HepG2 (cell line): ENCODE results near the gene PCDH12. TPM values are rescaled to one million over a fixed set of nuclear protein-coding genes. Genes with fewer than 3 reads are reported as not detected.

Source experiments
- ARNTL ChIP-seq: sonication (generic); formaldehyde crosslinking; IDR thresholded peaks from 2 replicates; pipeline ENCODE4 v1.4.0; 2020; ENCODE audit warnings: mild to moderate bottlenecking, missing genetic modification reagents
- CHD2 ChIP-seq: IDR thresholded peaks from 2 replicates; pipeline ENCODE4 v1.6.1; 2011; ENCODE audit warnings: low read depth, low read length, improper control_type of control experiment
- CREBL2 ChIP-seq: sonication (generic); formaldehyde crosslinking; IDR thresholded peaks from 2 replicates; pipeline ENCODE4 v1.8.1; 2023; ENCODE audit warnings: missing genetic modification reagents, mild to moderate bottlenecking, borderline replicate concordance
- FOSL2 ChIP-seq: sonication (generic); formaldehyde crosslinking; IDR thresholded peaks from 2 replicates; pipeline ENCODE4 v1.4.0; 2020; ENCODE audit warnings: missing genetic modification reagents
- FOXK2 ChIP-seq: fragments of 450-650 bp; IDR thresholded peaks from 2 replicates; pipeline ENCODE4 v1.6.1; 2016
- HNF1B ChIP-seq: sonication (generic); formaldehyde crosslinking; IDR thresholded peaks from 2 replicates; pipeline ENCODE4 v1.5.1; 2020; ENCODE audit warnings: mild to moderate bottlenecking, moderate library complexity, missing genetic modification reagents
- MEIS1 ChIP-seq: sonication (generic); formaldehyde crosslinking; IDR thresholded peaks from 2 replicates; pipeline ENCODE4 v1.9.0; 2021; ENCODE audit warnings: mild to moderate bottlenecking, missing genetic modification reagents, moderate library complexity, borderline replicate concordance
- PATZ1 ChIP-seq: sonication (generic); formaldehyde crosslinking; IDR thresholded peaks from 2 replicates; pipeline ENCODE4 v1.4.0; 2020; ENCODE audit warnings: missing genetic modification reagents
- PCBP1 ChIP-seq: fragments of 200-400 bp; formaldehyde crosslinking; IDR thresholded peaks from 2 replicates; pipeline ENCODE4 v1.6.1; 2017; ENCODE audit warnings: mild to moderate bottlenecking, low read depth, low read length, borderline replicate concordance
- RNF2 ChIP-seq: fragments of 450-650 bp; conservative IDR thresholded peaks from 2 replicates; pipeline ENCODE4 v1.6.1; 2016; ENCODE audit warnings: low read depth
- SMC3 ChIP-seq: IDR thresholded peaks from 2 replicates; pipeline ENCODE4 v1.6.1; 2011; ENCODE audit warnings: low read length, improper control_type of control experiment
- SOX6 ChIP-seq, 2 experiments: fragments of 450-650 bp in 1 of 2; sonication (generic) in 1 of 2; formaldehyde crosslinking in 1 of 2; IDR thresholded peaks; 2 replicates each; pipeline versions ENCODE4 v1.4.0 to v1.6.1; 2017 to 2020; ENCODE audit warnings: antibody characterized with exemption in 1 of 2, mild to moderate bottlenecking in 1 of 2, missing genetic modification reagents in 1 of 2
- SP5 ChIP-seq: IDR thresholded peaks from 2 replicates; pipeline ENCODE4 v1.6.1; 2016; ENCODE audit warnings: low read depth, borderline replicate concordance
- ZBTB42 ChIP-seq: sonication (generic); formaldehyde crosslinking; IDR thresholded peaks from 2 replicates; pipeline ENCODE4 v1.5.0; 2020; ENCODE audit warnings: mild to moderate bottlenecking, missing genetic modification reagents
- ZMAT3 ChIP-seq: sonication (generic); formaldehyde crosslinking; conservative IDR thresholded peaks from 2 replicates; pipeline ENCODE4 v1.7.0; 2021; ENCODE audit warnings: missing genetic modification reagents
- ZNF276 ChIP-seq: sonication (generic); formaldehyde crosslinking; IDR thresholded peaks from 2 replicates; pipeline ENCODE4 v1.4.0; 2020; ENCODE audit warnings: mild to moderate bottlenecking, low read depth, missing genetic modification reagents
- ZNF382 ChIP-seq: sonication (generic); formaldehyde crosslinking; IDR thresholded peaks from 2 replicates; pipeline ENCODE4 v1.5.0; 2020; ENCODE audit warnings: missing genetic modification reagents, mild to moderate bottlenecking, borderline replicate concordance
- ZNF580 ChIP-seq: IDR thresholded peaks from 2 replicates; pipeline ENCODE4 v1.6.1; 2016; ENCODE audit warnings: low read depth, borderline replicate concordance
- ZNF605 ChIP-seq: sonication (generic); formaldehyde crosslinking; IDR thresholded peaks from 2 replicates; pipeline ENCODE4 v1.8.0; 2022; ENCODE audit warnings: mild to moderate bottlenecking, missing genetic modification reagents
- ZNF704 ChIP-seq: sonication (generic); formaldehyde crosslinking; IDR thresholded peaks from 2 replicates; pipeline ENCODE4 v1.8.1; 2023; ENCODE audit warnings: mild to moderate bottlenecking, inconsistent platforms, moderate library complexity, missing genetic modification reagents, borderline replicate concordance
- ZNF766 ChIP-seq: sonication (generic); formaldehyde crosslinking; IDR thresholded peaks from 2 replicates; pipeline ENCODE4 v1.5.0; 2020; ENCODE audit warnings: missing genetic modification reagents, borderline replicate concordance
- ZNF839 ChIP-seq: sonication (generic); formaldehyde crosslinking; IDR thresholded peaks from 2 replicates; pipeline ENCODE4 v1.4.0; 2020; ENCODE audit warnings: missing genetic modification reagents, mild to moderate bottlenecking, borderline replicate concordance
- polyA plus RNA-seq, 8 experiments: library from polyadenylated mRNA; depleted of rRNA in 3 of 8; stranded (reverse) in 7 of 8; unstranded in 1 of 8; fragments of >200 nt; fragmentation: Illumina TruSeq in 4 of 8; extraction: Trizol in 4 of 8; gene quantifications; 2 replicates each; pipeline versions ENCODE4 v1.2.1 to v1.2.3, GENCODE V29; 2011 to 2016; ENCODE audit warnings: low read depth in 4 of 8, missing spikeins in 1 of 8, mixed read lengths in 1 of 8; ENCODE audit not compliant: insufficient read depth in 1 of 8
- total RNA-seq, 5 experiments: library from RNA; depleted of rRNA; stranded (reverse); fragments of >200 nt; fragmentation: Illumina TruSeq; extraction: Trizol; gene quantifications; 2 replicates each; pipeline ENCODE4 v1.2.3, GENCODE V29; 2016; ENCODE audit warnings: low read depth in 1 of 5

Gene PCDH12
- total and polyA plus RNA-seq, 2 of the 13 experiments (the other 11 are each of a cell fraction or from before 2014, with no cell fraction given) = not detected

- TF ChIP-seq PCBP1 (no peak), ZNF276 (peak; percentile 51; the same call in 1 of the 2 replicates), CREBL2 (no peak), RNF2 (peak; percentile 75), SP5 (peak; percentile 82), ZNF704 (CRISPR knock-in tag) (no peak; the same call in 1 of the 2 replicates), CHD2 (peak; percentile 71), ARNTL (peak; percentile 86), HNF1B (CRISPR knock-in tag) (peak; percentile 93; the same call in 1 of the 2 replicates), ZNF766 (CRISPR knock-in tag) (no peak), ZMAT3 (CRISPR knock-in tag) (peak; percentile 92; the same call in 1 of the 2 replicates), ZNF605 (CRISPR knock-in tag) (peak; percentile 95), FOSL2 (CRISPR knock-in tag) (no peak), PATZ1 (CRISPR knock-in tag) (no peak), ZNF580 (CRISPR knock-in tag) (peak; percentile 86; the same call in 1 of the 2 replicates), SMC3 (no peak), ZNF839 (CRISPR knock-in tag) (no peak), ZNF382 (CRISPR knock-in tag) (no peak), ZBTB42 (CRISPR knock-in tag) (0 out of 2 replicates have a peak, but pooled peaks have one; percentile 70), FOXK2 (no peak), MEIS1 (CRISPR knock-in tag) (peak; percentile 89), SOX6 (IDR thresholded peaks at IDR 0.05) (no peak), SOX6 (CRISPR knock-in tag; IDR thresholded peaks at IDR 0.05) (peak; percentile 69)
These were observed 34.3 kb downstream of the PCDH12 start, which contains the start of gene DELE1 (continued) for GRCh38 chr5:141923448-141924313.
